Neural cell (in vitro differentiated cells): ENCODE results near the gene SRSF8. TPM values are rescaled to one million over a fixed set of nuclear protein-coding genes. Genes with fewer than 3 reads are reported as not detected.

Experiments used
- H2AFZ ChIP-seq: fragments of 200-600, 300-800 bp; sonication (generic), shearing (Covaris generic); 2 replicates; pipeline ENCODE4 v1.6.0; 2014; ENCODE audit warnings: low read depth, mild to moderate bottlenecking, antibody characterized with exemption, low read length, moderate library complexity
- H3F3A ChIP-seq: fragments of 200-600 bp; shearing (Covaris generic); 2 replicates; pipeline ENCODE4 v1.6.1; 2016; ENCODE audit warnings: mild to moderate bottlenecking, moderate library complexity, mixed read lengths, antibody characterized with exemption, low read length; ENCODE audit not compliant: insufficient read depth, poor library complexity, severe bottlenecking
- H3K27ac ChIP-seq: fragments of 200-600, 300-800 bp; sonication (generic), shearing (Covaris generic); 2 replicates; pipeline ENCODE4 v1.5.1; 2014; ENCODE audit warnings: mild to moderate bottlenecking, low read length, moderate library complexity
- H3K27me3 ChIP-seq: fragments of 300-800, 200-600 bp; sonication (generic), shearing (Covaris generic); 2 replicates; pipeline ENCODE4 v1.6.0; 2014; ENCODE audit warnings: mild to moderate bottlenecking, low read depth, low read length, moderate library complexity; ENCODE audit not compliant: insufficient read depth
- H3K36me3 ChIP-seq: fragments of 300-800, 200-600 bp; sonication (generic), shearing (Covaris generic); 2 replicates; pipeline ENCODE4 v1.5.1; 2014; ENCODE audit warnings: mild to moderate bottlenecking, antibody characterized with exemption, low read length, moderate library complexity; ENCODE audit not compliant: insufficient read depth
- H3K4me2 ChIP-seq: fragments of 300-800, 200-600 bp; sonication (generic), shearing (Covaris generic); 2 replicates; pipeline ENCODE4 v1.6.0; 2014; ENCODE audit warnings: mild to moderate bottlenecking, low read length
- H3K4me3 ChIP-seq: fragments of 300-800, 200-600 bp; sonication (generic), shearing (Covaris generic); 2 replicates; pipeline ENCODE4 v1.5.1; 2014; ENCODE audit warnings: mild to moderate bottlenecking, low read length, moderate library complexity
- H3K79me2 ChIP-seq: fragments of 200-600 bp; shearing (Covaris generic); replicated peaks from 2 replicates; pipeline ENCODE4 v1.6.0; 2014; ENCODE audit warnings: mild to moderate bottlenecking, low read length, moderate library complexity; ENCODE audit not compliant: insufficient read depth
- H3K9ac ChIP-seq: fragments of 300-800, 200-600 bp; sonication (generic), shearing (Covaris generic); 2 replicates; pipeline ENCODE4 v1.6.1; 2016; ENCODE audit warnings: mild to moderate bottlenecking, low read length, mixed read lengths
- H3K9me2 ChIP-seq: fragments of 200-600 bp; shearing (Covaris generic); 2 replicates; pipeline ENCODE4 v1.6.1; 2016; ENCODE audit warnings: mild to moderate bottlenecking, low read length, mixed read lengths; ENCODE audit not compliant: insufficient read depth
- H3K9me3 ChIP-seq: fragments of 200-600, 300-800 bp; sonication (generic), shearing (Covaris generic); 2 replicates; pipeline ENCODE4 v1.6.1; 2016; ENCODE audit warnings: mild to moderate bottlenecking, mixed run types, low read length, moderate library complexity, mixed read lengths
- H4K20me1 ChIP-seq: fragments of 200-600 bp; shearing (Covaris generic); 2 replicates; pipeline ENCODE4 v1.6.1; 2016; ENCODE audit warnings: mild to moderate bottlenecking, mixed run types; ENCODE audit not compliant: insufficient read depth
- EP300 ChIP-seq: fragments of 450-650 bp; conservative IDR thresholded peaks from 2 replicates; pipeline ENCODE4 v1.6.1; 2014; ENCODE audit warnings: antibody characterized with exemption, mild to moderate bottlenecking, moderate library complexity; ENCODE audit not compliant: poor library complexity, severe bottlenecking
- EZH2 ChIP-seq: fragments of 200-600, 300-800 bp; shearing (Covaris generic), sonication (generic); IDR thresholded peaks from 2 replicates; pipeline ENCODE4 v1.6.1; 2014; ENCODE audit warnings: antibody characterized with exemption, low read length, borderline replicate concordance, mild to moderate bottlenecking; ENCODE audit not compliant: insufficient read depth, poor library complexity, severe bottlenecking
- MXI1 ChIP-seq: fragments of 450-650 bp; conservative IDR thresholded peaks from 2 replicates; pipeline ENCODE4 v1.6.1; 2014; ENCODE audit warnings: antibody characterized with exemption, mild to moderate bottlenecking; ENCODE audit not compliant: poor library complexity, severe bottlenecking
- POLR2AphosphoS5 ChIP-seq: IDR thresholded peaks from 2 replicates; pipeline ENCODE4 v1.6.1; 2012
- RAD21 ChIP-seq: fragments of 450-650 bp; conservative IDR thresholded peaks from 2 replicates; pipeline ENCODE4 v1.6.1; 2014; ENCODE audit warnings: antibody characterized with exemption, mild to moderate bottlenecking, moderate library complexity
- SMC3 ChIP-seq: fragments of 450-650 bp; conservative IDR thresholded peaks from 2 replicates; pipeline ENCODE4 v1.6.1; 2014; ENCODE audit warnings: antibody characterized with exemption, mild to moderate bottlenecking, moderate library complexity; ENCODE audit not compliant: poor library complexity
- TAF1 ChIP-seq: IDR thresholded peaks from 2 replicates; pipeline ENCODE4 v1.6.1; 2012; ENCODE audit warnings: low read depth
- polyA plus RNA-seq: library from polyadenylated mRNA; depleted of rRNA; stranded (reverse); fragments of >200 nt; gene quantifications from 2 replicates; pipeline ENCODE4 v1.2.3, GENCODE V29; 2014
- TF ChIP-seq, protein P1 (sequence below): IDR thresholded peaks from 2 replicates; pipeline ENCODE4 v1.6.1; 2012; ENCODE audit warnings: borderline replicate concordance

Gene SRSF8
- polyA plus RNA-seq, 1 donor from 2014 or later = 44.6 TPM

DNA sequence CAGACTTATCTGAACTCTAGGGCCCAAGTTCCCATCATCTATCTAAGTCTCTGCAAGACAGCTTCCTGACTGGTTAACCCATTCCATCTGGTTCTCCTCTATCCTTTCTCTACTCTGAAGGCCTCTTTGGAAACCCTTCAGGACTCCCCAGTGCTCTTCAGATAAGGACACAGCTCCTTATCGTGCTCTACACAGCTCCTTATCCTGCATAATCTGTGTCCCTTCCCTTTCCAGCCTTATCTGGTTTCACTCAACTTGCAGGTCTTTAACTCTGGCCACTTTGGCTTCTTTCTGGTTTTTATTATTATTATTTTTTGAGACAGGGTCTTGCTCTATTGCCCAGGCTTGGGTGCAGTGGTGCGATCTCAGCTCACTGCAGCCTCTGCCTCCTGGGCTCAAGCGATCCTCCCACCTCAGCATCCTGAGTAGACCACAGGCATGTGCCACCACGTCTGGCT, 33.5 kb downstream of the SRSF8 start:
- no peak overlapping the region for H3K4me3 ChIP-seq
- no peak overlapping the region for H3K9ac ChIP-seq
- no peaks in the 10 kb centered on the region for H3F3A ChIP-seq
- no peaks in the 10 kb centered on the region for H3K9me2 ChIP-seq
- H4K20me1 ChIP-seq = no peaks in the 10 kb centered on the region
- H3K27me3 ChIP-seq = no peaks in the 10 kb centered on the region
- H3K36me3 ChIP-seq = no peaks in the 10 kb centered on the region
- H3K9me3 ChIP-seq = no peaks in the 10 kb centered on the region
- H3K4me2 ChIP-seq = no peak overlapping the region
- H2AFZ ChIP-seq = no peak overlapping the region
- H3K79me2 ChIP-seq = no peaks in the 10 kb centered on the region
- H3K27ac ChIP-seq = no peak overlapping the region
- TF ChIP-seq RAD21 (no peak), POLR2AphosphoS5 (no peak), MXI1 (no peak)

DNA sequence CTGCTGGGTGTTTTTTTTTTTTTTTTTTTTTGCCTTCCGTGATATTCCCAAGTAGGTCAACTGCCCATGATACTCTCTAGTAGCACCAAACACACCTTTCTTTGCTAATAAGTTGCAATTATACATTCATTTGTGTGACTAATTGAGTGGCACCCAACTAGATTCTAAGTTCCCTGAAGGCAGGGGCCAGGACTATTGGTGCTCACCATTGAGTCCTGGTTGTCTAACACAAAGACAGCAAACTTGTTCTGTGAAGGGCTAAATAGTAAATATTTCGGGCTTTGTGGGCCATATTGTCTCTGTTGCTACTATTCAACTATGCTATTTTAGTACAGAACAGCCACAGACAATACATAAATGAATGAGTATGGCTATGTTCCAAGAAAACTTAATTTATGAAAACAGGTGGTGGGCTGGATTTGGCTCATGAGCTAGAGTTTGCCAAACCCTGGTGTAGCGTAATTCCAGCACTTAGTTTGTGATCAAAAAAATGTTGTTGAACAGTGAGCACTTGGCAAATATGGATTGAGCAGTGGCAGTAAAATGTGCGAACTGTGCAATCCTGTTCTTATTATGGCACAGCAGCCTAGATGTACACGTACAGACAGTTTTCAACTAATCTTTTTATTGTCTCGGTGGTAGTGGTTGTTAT, 34.3 kb downstream of the SRSF8 start:
- Histone ChIP-seq H3K9me2 (no peaks in the 10 kb centered on the region), H3K27me3 (no peaks in the 10 kb centered on the region), H3K27ac (no peak overlapping the region), H3K4me2 (no peak overlapping the region), H2AFZ (no peak overlapping the region), H4K20me1 (no peaks in the 10 kb centered on the region), H3F3A (no peaks in the 10 kb centered on the region), H3K79me2 (no peaks in the 10 kb centered on the region), H3K4me3 (no peak overlapping the region), H3K36me3 (no peaks in the 10 kb centered on the region), H3K9me3 (no peaks in the 10 kb centered on the region), H3K9ac (no peak overlapping the region)
- no peak for TF ChIP-seq RAD21

DNA sequence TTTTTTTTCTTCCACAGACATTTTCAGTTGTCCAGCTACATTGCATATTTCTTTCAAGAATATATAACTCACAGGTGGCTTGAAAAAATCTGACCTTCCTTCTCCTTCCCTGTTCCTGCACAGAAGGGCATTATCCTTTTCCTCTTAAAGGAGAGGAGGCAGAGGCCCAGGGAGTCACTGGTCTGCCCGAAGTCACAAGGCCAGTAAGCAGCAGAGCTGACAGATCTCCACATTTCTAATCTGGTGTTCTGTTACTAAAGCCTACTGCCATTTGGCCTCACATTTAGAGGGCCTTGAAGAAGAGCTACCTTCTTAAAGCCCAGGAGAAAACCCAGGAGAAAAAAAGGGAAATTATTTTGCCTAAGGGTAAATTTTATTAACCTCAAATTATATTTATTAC, 35.2 kb downstream of the SRSF8 start:
- Histone ChIP-seq H3K79me2 (no peaks in the 10 kb centered on the region), H3F3A (no peaks in the 10 kb centered on the region), H3K9ac (no peak overlapping the region), H3K27ac (no peak overlapping the region), H3K27me3 (no peaks in the 10 kb centered on the region), H3K9me3 (no peaks in the 10 kb centered on the region), H4K20me1 (no peaks in the 10 kb centered on the region), H3K36me3 (no peaks in the 10 kb centered on the region), H3K9me2 (no peaks in the 10 kb centered on the region), H3K4me2 (no peak overlapping the region), H3K4me3 (no peak overlapping the region), H2AFZ (no peak overlapping the region)
- TF ChIP-seq RAD21 (no peak), SMC3 (no peak), EP300 (no peak), TAF1 (no peak), MXI1 (no peak)

DNA sequence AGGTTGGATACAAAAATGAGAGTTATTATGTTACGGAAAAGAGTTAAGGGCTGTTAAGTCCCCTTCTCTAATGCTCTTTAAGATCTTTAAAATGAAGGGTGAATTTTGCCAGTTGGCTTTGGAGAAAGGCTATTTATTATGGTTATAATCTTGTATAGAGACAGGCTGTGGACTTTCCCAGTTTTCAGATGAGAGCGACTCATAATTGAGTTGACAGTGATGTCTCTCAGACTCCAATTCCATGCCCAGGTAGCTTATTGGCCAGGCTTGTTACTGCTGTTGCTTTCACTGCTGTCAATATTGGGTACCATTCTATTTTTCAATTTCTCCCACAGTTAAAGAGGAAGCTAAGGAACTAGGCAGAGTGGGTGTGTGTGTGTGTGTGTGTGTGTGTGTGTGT, 36.0 kb downstream of the SRSF8 start:
- no peaks in the 10 kb centered on the region for H4K20me1 ChIP-seq
- no peaks in the 10 kb centered on the region for H3K27me3 ChIP-seq
- no peak overlapping the region for H2AFZ ChIP-seq
- TF ChIP-seq SMC3 (no peak), RAD21 (no peak), TAF1 (no peak), POLR2AphosphoS5 (no peak), EZH2 (no peak)
- TF ChIP-seq, protein P1, sequence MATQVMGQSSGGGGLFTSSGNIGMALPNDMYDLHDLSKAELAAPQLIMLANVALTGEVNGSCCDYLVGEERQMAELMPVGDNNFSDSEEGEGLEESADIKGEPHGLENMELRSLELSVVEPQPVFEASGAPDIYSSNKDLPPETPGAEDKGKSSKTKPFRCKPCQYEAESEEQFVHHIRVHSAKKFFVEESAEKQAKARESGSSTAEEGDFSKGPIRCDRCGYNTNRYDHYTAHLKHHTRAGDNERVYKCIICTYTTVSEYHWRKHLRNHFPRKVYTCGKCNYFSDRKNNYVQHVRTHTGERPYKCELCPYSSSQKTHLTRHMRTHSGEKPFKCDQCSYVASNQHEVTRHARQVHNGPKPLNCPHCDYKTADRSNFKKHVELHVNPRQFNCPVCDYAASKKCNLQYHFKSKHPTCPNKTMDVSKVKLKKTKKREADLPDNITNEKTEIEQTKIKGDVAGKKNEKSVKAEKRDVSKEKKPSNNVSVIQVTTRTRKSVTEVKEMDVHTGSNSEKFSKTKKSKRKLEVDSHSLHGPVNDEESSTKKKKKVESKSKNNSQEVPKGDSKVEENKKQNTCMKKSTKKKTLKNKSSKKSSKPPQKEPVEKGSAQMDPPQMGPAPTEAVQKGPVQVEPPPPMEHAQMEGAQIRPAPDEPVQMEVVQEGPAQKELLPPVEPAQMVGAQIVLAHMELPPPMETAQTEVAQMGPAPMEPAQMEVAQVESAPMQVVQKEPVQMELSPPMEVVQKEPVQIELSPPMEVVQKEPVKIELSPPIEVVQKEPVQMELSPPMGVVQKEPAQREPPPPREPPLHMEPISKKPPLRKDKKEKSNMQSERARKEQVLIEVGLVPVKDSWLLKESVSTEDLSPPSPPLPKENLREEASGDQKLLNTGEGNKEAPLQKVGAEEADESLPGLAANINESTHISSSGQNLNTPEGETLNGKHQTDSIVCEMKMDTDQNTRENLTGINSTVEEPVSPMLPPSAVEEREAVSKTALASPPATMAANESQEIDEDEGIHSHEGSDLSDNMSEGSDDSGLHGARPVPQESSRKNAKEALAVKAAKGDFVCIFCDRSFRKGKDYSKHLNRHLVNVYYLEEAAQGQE = no peak
- H3K9me2 ChIP-seq = no peaks in the 10 kb centered on the region
- no peaks in the 10 kb centered on the region for H3K9me3 ChIP-seq
- no peak overlapping the region for H3K4me2 ChIP-seq
- no peaks in the 10 kb centered on the region for H3F3A ChIP-seq
- no peaks in the 10 kb centered on the region for H3K79me2 ChIP-seq
- no peak overlapping the region for H3K27ac ChIP-seq
- no peak overlapping the region for H3K9ac ChIP-seq
- H3K36me3 ChIP-seq = no peaks in the 10 kb centered on the region
- no peak overlapping the region for H3K4me3 ChIP-seq
